IPS-NIHi7 (cell line): ENCODE results near the gene ALPL.
"Not testable (repeated sequence)": the region's sequence is repeated elsewhere in the genome, so short reads cannot be mapped to it uniquely, and the experiment has no call there.

Experiments
- DNase-seq: peaks from one replicate; pipeline ENCODE4 v3.0.0; 2012; ENCODE audit warnings: mixed read lengths; ENCODE audit errors: extremely low spot score

Gene ALPL

DNA sequence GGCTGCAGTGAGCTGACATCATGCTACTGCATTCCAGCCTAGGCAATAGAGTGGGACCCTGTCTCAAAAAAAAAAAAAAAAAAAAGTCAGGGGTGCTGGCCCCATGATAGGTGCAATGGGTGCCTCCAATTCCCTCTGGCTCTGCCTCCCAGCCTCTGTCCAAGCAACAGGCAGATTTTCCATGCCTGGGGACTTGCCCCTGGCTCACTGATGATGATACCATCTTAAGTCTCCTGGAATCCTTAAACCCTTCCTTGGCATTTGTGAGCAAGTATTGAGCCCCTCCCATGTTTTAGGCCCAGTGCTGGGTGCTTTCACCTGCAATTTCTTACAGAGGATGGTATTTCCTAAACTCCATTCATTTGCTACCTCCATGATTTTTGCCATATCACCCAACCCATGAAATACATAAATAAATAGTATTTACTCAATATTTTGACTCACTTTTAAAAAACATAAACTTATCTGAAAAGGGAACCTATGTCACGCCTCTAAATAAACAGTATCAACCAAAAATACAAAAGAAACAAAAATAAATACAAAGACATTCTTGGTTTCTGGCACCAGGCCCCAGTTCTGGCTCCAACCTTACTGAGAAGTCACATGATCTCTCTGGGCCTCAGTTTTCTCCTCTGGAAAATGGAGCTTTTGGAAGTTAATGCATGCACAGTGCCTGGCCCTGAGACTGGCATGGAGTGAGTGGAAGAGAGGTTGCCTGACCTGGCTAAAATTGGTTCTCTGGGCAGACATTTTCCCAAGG, 1.5 kb upstream of the ALPL start:
- DNase-seq: no peak

DNA sequence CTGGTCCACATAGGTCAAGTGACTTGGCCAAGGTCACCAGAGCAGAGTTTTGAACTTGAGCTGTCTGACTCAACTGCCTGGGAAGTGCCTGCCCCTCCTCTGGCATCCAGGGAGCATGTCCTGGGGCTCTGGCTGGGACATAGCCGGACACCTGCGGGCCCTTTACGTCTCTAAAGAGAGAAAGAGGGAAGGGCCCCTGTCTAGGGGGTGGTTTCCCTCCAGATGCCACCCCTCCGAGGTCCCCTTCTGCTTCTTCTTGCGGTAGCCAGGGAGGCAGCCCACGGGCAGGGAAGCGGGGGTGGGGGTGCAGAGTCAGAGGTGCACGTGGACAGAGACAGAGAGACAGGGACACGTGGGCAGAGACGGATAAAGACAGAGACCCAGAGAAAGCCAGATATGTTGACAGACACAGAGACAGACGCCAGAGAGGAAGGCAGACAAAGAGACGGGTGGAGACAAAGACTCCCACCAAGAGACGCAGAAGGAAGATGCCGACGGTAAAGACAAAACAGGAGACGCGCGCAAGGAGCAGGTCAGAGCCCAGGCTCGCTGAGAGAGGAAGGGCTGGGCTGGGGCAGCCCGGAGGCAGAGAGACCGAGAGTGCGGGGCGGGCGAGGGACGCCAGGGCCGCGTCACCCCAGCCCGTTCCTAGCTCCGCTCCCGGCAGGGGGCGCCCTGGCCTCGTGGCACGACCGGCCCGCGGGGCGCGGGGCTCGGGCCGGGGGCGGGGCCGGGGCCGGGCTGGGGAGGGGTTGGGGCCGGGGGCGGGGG, 458 bp upstream of the ALPL start:
- DNase-seq: peak; percentile 96

DNA sequence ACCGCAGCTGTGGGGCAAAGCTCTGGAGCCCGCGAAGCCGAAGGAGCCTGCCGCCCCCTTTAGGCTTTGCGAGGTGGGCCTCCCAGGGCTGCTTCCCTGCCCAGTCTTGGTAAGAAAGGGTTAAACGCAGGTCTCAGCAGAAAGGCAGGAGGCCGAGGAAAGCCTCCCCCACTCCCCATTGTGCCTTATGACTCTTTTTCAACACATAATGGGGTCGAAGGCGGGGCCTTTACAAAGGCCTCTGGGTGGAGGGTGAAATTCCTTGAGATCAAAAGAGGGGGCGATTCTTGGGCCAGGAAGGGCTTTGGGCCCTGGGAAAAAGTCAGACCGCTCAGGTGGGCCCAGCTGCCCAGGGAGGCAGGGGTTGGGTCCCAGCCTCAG, 880 bp downstream of the ALPL start:
- peak; percentile 80 for DNase-seq

DNA sequence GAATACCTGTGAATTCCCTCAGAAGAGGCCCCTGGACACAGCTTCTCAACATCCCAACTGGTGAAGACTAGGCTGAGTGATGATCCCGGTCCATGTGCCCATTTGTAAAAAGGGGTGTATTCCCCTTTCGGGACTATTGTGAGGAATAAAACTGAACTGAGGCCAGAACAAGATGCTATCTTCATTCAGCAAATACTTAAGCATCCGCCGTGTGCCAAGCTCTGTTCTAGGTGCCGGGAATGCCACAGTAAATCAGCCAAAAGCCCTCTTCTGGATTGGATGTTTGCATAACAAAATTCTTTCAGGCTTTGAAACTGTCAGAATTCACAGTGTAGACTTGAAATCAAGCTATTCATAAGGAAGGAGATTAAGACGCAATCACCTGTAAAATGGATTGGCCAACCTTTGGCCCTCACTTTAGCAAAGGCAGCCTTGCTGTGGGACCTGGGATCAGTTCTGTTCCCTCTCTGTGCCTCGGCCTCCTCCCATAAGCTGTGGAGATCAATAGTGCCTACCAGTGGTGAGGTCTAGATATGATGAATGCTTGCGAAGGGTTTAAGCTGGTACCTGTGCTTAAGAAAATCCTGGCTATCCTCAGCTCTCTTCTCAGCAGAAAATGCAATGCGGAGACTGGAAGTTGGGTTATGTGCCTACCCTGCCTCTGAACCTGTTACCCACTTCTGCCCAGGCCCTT, 1.8 kb downstream of the ALPL start:
- no peak for DNase-seq

DNA sequence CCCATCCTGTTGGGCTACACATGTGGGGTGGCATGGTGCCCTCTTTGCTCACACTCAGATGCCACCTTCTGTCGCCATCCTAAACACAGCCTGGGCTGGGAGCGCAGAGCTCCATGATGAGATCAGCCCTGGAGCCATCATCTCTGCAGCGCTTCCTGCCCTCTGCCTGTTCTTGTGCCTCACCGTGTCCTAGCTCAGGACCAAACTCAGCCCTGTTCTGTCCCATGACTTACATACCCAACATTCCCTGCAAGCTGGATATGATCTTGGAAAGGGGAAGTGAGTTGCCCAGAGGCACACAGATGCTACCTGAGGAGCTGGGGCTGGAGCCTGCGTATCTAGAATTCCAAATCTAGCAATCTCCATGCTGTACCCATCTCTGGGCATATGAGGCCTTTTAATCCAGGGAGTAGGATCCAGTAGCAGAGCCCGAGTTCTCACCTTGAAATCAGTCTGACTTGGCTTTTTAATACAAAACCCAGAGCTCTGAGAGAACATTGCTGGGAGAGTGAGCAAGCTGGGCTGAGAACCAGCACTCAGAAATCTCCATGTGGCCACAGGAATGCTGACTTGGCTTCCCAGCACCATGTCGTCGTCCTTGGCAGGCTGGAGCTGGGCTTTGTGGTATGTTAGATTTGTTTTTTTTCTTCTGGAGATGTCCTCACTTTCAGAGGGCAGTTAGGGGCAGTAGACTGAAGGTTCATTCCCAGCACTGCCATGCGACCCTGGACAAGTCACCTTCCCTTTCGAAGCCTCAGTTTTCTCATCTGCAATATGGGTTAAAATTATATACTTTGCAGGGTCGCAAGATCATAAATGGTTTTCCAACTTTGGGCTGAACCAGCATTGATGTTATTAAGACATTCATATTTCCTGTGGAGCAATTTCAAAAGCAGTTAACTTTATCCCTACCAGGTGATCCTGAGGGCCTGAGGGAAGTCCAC, 2.6 kb downstream of the ALPL start:
- DNase-seq: no peak

DNA sequence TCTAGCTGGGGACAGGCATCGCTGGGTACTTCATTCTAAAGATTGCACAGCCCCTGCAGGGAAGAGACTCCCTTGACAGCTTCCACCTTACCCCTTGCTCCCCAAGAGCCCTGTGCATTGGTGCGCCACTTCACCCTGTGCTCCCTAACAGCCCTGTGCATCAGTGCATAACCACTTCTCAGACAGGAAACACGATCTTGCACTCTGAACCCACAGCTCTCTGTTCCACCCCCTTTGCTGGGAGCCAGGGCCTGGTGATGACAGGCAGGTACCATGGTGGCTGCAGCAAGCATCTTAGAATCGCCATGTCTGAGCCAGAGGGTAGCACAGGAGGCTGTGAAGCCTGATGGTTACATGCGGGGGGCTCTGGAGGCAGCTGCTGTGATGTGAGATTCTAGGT, 5.0 kb downstream of the ALPL start:
- no peak for DNase-seq

DNA sequence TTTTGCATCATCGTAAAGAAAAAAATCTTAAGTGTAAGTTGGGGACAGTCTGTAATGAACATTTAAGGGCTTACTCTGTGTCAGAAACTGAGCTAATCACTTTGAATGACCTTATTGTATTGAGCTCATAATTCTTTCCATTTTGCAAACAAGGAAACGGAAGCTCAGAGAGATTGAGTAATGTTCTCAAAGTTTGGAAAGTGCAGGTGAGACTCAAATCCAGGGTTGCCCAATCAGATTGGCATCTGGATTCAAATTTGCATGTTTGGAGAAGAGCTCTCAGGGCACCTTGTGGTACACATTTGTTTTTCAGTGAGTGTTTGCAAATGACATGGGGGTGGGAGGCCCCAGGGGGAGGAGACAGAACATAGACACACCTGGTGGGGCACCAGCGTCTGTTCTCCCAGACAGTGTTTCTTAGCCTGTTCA, 8.0 kb downstream of the ALPL start:
- DNase-seq: no peak

DNA sequence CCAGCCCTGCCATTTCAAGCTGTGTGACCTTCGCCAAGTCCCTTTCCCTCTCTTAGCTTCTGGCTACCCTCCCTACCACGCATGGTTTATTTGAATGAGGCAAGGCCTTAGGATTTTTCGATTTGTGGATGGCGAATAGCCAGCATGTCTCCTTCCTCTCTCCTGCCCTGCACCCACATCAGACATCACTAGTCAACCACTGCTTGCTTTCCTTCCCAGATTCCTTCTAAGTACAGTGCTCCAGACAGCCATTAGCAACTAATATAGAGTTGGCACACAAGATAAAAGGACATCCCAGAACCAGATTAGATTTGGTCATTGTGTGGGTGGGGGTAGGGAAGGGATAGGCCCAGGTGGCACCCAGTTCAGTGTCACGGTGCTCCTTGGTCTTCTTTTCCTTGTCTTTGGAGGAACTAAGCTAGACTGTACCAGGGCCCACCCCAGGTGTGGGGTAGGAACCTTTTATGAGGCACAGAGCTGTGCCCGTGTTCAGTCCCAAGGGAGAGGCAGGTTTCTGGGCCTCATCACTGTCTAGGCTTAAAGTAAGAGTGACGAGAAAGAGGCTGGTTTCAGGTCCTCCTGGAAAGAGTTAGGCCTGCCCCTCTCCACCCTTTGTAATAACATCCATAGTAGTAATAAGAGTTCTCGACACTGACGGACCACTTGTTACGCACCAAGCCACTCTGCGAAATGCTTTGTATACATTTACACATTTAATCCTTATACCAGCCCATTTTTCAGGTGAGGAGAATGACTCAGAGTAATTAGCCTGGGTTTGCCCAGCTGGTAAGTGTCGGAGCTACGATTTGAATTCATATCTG, 8.6 kb downstream of the ALPL start:
- DNase-seq: no peak

DNA sequence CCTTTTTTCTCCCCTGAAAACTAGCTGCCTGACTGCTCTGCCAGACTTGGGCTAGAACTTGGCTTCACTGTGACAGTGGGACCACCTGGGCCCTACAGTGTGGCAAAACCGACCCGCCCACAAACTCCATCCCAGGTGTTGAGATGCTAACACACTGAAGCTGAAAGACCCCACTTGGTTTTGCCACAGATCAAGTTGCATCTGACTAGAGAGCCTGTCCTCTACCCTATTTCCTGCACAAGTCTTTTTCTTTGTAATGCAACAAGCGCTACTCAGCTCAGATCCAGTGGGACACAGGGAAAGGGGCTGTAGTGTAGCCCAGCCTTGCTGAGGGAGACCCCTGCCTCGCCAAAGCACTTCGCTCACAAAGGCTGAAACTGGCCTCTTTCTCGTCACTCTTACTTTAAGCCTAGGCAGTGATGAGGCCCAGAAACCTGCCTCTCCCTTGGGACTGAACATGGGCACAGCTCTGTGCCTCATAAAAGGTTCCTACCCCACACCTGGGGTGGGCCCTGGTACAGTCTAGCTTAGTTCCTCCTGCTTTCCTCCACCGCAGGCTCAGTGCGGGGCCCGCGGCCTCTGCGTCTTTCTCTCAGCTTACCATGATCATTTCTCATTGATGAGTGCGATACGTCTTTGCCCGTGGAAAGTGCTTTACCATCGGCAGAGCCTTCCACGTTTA, 9.7 kb downstream of the ALPL start:
- DNase-seq: no peak

DNA sequence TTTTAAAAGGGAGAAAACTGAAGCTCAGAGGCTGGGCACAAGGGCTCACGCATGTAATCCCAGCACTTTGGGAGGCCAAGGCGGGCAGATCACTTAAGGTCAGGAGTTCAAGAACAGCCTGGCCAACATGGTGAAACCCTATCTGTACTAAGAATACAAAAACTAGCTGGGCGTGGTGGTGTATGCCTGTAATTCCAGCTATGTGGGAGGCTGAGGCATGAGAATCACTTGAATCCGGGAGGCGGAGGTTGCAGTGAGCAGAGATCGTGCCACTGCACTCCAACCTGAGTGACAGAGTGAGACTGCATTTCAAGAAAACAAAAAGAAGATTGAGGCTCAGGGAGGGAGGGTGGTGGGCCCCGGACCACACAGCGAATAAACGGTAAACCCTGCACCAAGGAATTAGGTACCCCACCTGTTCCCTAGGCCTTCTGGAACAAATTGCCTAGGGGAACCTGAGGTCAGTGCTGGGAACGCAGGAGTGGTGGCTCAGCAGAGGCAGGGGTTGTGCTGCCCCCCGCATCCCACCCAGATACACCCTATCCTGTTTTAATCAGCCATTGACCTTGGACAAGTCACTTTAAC, 10.4 kb downstream of the ALPL start:
- not testable (repeated sequence) for DNase-seq

DNA sequence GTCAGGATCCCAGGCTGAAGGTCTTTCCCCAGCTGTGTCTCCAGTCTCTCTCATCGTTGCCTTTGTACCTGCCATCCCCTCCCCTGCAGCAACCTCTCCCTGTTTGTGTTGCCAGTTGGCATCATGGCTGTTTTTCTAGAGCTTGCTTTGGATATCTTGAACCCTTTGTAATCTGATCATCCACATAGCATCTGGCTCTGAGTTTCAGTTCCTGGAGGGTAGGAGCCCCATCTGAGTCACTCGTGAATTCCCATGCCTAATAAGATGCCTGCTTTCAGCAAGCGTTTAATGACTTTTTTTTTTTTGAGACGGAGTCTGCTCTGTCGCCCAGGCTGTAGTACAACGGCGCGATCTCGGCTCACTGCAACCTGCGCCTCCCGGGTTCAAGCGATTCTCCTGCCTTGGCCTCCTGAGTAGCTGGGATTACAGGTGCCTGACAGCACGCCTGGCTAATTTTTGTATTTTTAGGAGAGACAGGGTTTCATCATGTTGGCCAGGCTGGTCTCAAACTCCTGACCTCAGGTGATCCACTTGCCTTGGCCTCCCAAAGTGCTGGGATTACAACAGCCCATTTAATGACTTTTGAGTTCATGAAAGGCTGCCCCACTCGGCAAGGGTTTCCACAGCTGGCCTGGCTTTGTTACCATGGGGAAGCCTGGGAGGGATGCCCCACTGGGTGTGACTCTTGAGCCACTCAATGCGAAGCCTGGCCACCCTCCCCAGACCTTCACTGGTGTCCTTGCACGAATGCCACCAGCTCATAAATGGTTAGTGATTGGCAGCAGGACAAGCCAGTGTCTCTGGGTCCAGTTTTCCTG, 11.9 kb downstream of the ALPL start:
- no peak for DNase-seq

DNA sequence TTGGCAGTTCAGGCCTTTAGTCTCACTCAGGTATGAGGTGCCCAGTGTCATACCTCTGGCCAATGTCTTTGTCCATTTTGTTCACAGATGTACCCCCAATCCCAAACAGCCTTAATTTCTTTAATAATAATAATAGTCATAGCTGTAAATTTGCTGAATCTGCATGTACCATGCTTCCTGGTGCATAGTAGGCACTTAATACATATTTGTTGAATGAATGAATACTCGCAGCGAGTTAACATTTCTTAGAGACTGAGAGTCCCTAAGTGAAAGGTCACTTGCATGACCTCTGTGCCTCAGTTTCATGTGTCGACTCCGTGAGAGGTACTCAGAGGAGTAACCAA, 12.5 kb downstream of the ALPL start:
- DNase-seq: no peak

DNA sequence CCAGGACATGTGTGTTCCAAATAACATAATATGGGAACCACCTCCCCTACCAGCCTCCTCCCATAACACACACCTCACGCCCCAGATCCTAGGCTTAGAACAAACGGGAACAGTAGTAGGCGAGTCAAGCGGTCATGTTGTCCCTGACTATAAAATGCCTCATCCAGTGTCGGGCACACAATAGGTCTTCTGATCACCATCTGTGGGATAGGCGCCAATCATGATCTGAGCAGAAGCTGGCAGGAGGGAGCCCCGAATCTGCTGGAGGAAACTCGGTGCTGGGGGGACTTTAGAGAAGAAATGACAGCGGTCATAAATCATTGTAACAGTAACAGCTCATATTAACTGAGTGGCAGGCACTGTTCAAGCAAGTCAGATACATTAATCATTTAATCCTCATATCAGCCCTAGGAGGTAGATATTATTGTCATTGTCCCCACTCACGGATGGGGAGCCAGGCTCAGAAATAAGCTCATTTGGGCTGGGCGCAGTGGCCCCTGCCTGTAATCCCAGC, 13.4 kb downstream of the ALPL start:
- no peak for DNase-seq

DNA sequence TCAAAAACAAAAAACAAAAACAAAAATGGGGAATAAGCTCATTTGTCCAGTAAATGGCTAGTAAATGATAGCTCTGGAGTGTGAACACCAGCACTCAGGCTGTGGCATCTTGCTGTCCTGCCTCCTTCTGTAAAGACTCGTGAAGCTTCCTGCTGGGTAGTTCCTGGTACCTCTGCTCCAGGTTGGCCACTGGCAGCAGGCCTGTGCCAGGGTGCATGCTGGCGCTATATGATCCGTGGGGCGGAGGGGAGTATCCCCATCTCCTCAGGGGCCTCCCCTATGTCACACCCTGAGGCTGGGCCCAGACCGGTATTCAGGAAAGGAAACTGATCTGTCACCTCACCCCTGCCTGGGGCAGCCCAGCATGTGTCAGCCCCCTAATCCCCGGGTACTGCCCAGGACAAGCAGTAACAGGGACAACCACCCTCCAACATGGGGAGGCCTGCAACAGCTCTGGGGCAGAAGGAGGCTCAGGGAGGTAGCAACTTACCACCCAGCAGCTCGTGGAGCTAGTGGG, 14.1 kb downstream of the ALPL start:
- DNase-seq: no peak

DNA sequence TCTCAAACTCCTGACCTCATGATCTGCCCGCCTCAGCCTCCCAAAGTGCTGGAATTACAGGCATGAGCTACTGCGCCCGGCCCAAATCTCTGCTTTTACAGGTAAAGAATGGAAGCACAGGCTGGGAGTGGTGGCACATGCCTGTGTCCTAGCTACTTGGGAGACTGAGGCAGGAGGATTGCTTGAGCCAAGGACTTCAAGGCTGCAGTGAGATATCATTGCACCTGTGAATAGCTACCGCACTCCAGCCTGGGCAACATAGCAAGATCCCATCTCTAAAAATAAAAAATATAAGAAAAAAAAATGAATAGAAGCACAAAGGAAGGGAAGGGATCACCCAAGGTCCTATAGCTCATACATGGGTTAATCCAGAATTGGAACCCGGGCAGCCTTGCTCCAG, 15.0 kb downstream of the ALPL start:
- DNase-seq: no peak

DNA sequence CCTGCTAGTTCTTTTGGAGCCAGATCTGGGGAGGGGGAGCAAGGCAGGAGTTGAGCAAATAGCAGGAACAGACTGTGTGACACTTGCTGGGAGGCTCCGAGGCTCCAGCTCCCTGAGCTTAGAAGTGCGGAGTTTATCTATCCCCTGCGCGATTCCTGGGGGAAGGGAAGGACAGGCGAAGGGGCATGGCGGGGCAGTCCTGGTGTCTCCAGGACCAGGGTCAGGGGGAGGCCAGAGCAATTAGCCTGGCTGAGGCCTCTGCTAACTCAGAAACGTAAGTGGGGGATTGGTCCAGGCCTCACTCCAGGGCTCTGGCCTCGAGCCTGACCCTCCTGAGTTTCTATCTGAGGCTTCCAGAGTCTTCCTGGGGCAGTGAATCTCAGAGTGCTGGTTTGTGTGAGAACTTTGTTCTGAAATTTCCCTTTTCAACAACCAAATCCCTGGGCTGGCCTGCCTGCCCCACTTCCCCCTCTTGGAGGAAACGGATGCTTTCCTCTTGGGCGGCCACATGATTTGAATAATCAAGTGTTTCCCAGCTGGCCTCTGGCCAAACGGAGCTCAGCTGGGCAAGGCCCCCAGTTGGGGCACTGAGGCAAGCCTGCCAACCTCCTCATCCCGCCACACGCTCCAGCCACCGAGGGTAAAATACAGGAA, 15.6 kb downstream of the ALPL start:
- no peak for DNase-seq

DNA sequence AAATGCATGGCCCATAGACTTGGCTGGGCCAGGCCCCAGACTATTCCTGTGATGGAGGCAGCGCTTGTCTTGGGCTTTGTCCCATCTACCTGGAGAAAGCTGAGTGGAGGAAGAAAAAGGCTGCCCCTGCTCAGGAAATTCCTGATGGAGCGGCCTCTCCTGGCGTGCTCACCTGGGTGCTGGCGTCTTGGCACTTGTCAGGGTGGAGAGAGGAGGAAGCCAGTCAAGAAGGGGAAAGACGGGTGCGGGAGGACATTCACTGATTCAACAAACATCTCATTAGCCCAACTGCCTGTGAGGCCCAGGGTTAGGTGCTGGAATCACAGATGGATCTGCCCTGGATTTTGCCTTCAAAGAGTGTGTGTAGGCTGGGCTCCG, 16.1 kb downstream of the ALPL start:
- no peak for DNase-seq

DNA sequence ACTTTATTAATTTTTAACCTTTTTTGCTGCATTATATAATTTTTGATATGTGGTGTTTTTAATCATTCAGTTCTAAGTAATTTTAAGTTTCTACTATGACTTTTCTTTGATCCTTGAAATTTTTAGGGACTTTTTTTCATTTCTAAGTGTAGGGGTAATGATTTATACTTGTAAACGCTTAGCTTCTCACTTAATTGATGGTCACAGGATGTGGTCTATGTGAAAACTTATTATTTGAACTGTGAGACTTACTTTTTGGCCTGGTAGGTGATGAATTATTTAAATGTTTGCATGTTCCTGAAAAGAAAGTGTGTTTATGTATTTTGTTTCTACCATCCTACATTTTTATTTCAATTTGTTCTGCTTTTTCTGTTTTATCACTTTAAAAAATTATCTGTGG, 17.2 kb downstream of the ALPL start:
- no peak for DNase-seq
